Measurements from ENCODE around the gene C16orf87.

DNA sequence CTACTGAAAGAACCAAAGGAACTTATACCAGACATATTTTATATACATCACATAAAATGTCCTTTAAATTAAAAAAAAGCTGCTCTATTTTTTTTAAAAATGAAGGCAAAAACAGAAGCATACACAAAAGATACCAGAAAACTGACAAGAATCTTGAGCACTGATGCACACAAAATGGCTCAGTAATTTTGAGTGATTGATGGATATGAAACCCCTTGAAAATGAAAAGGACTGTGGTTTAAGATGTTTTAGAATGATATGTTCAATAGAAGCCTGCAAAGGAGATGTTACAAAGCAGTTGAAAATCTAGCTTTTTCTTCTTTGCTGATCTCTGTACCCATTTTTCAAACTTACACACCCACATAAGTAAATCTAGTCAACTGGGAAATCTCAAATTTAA, 2.7 kb downstream of the C16orf87 start:
- TF ChIP-seq POLR2A (IDR thresholded peaks at IDR 0.05) = no peak
- TF ChIP-seq, protein P1, sequence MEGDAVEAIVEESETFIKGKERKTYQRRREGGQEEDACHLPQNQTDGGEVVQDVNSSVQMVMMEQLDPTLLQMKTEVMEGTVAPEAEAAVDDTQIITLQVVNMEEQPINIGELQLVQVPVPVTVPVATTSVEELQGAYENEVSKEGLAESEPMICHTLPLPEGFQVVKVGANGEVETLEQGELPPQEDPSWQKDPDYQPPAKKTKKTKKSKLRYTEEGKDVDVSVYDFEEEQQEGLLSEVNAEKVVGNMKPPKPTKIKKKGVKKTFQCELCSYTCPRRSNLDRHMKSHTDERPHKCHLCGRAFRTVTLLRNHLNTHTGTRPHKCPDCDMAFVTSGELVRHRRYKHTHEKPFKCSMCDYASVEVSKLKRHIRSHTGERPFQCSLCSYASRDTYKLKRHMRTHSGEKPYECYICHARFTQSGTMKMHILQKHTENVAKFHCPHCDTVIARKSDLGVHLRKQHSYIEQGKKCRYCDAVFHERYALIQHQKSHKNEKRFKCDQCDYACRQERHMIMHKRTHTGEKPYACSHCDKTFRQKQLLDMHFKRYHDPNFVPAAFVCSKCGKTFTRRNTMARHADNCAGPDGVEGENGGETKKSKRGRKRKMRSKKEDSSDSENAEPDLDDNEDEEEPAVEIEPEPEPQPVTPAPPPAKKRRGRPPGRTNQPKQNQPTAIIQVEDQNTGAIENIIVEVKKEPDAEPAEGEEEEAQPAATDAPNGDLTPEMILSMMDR (IDR thresholded peaks at IDR 0.05) = no peak
